GM12878 (cell line): Measurements from ENCODE around the gene APOO. TPM values are rescaled to one million over a fixed set of nuclear protein-coding genes. Genes with fewer than 3 reads are reported as not detected.

Source experiments
- ATAC-seq: fragments of 200-7000 bp; cut with Tn5 transposase; 3 replicates; pipeline ENCODE4 v1.9.1; 2020; ENCODE audit warnings: mild to moderate bottlenecking, moderate library complexity
- BruUV-seq: library from RNA; stranded (reverse); fragments of 400-500 nt; replicated peaks from 2 replicates; lab custom pipeline; 2021; lab: Mats Ljungman, UMichigan
- CTCF ChIA-PET: fragments of 300-600 bp; sonication (Branson Sonifier 250); formaldehyde crosslinking; extraction: SDS; loops from one replicate; lab custom pipeline; 2021; ENCODE audit warnings: inconsistent platforms; lab: Yijun Ruan, JAX
- POLR2A ChIA-PET: fragments of 350-600 bp; formaldehyde crosslinking; extraction: SDS; loops from one replicate; lab custom pipeline; 2021; ENCODE audit warnings: inconsistent platforms; lab: Charles Lee
- RAD21 ChIA-PET: fragments of 300-600 bp; sonication (Branson Sonifier 250); formaldehyde crosslinking; loops from one replicate; lab custom pipeline; 2023; ENCODE audit warnings: antibody characterized with exemption; ENCODE audit not compliant: unreplicated experiment; lab: Charles Lee
- SMC1A ChIA-PET: fragments of 300-600 bp; sonication (Branson Sonifier 250); formaldehyde crosslinking; loops from one replicate; lab custom pipeline; 2023; ENCODE audit not compliant: unreplicated experiment, uncharacterized antibody; lab: Charles Lee
- DNase-seq: peaks from one replicate; pipeline ENCODE4 v3.0.0-alpha.2; 2011; ENCODE audit warnings: low read depth, low spot score
- FAIRE-seq: peaks from 3 replicates; lab custom pipeline; 2011; peaks lifted over from hg19 to GRCh38; lab: Jason Lieb, UNC
- H2AFZ ChIP-seq: 2 replicates; pipeline ENCODE4 v1.6.0; 2011; ENCODE audit warnings: low read depth, low read length, control low read depth; ENCODE audit not compliant: control insufficient read depth
- H3K27ac ChIP-seq: 2 replicates; pipeline ENCODE4 v1.5.1; 2011; ENCODE audit warnings: control low read depth; ENCODE audit not compliant: control insufficient read depth, insufficient read depth
- H3K27me3 ChIP-seq, 2 experiments: replicated peaks in 1 of 2; 2 replicates each; pipeline versions ENCODE4 v1.6.0 to v1.6.1; 2011; ENCODE audit warnings: low read length in 1 of 2; ENCODE audit not compliant: control insufficient read depth in 2 of 2, insufficient read depth in 2 of 2
- H3K36me3 ChIP-seq, 2 experiments: 2 replicates each; pipeline ENCODE4 v1.5.1; 2011; ENCODE audit warnings: low read length in 1 of 2; ENCODE audit not compliant: control insufficient read depth in 2 of 2, insufficient read depth in 2 of 2
- H3K4me1 ChIP-seq: 2 replicates; pipeline ENCODE4 v1.6.1; 2011; ENCODE audit warnings: mild to moderate bottlenecking, low read length, moderate library complexity, mixed read lengths; ENCODE audit not compliant: control insufficient read depth, insufficient read depth
- H3K4me2 ChIP-seq: 2 replicates; pipeline ENCODE4 v1.6.0; 2011; ENCODE audit warnings: control low read depth; ENCODE audit not compliant: control insufficient read depth, insufficient read depth
- H3K4me3 ChIP-seq: fragments of 200-600 bp; sonication (generic); 2 replicates; pipeline ENCODE4 v1.5.1; 2016
- H3K79me2 ChIP-seq: 2 replicates; pipeline ENCODE4 v1.6.0; 2011; ENCODE audit warnings: low read length; ENCODE audit not compliant: control insufficient read depth, insufficient read depth
- H3K9ac ChIP-seq: 2 replicates; pipeline ENCODE4 v1.8.0; 2011; ENCODE audit warnings: low read length, control low read depth, mixed read lengths; ENCODE audit not compliant: control insufficient read depth, insufficient read depth
- H3K9me3 ChIP-seq: replicated peaks from 3 replicates; pipeline ENCODE4 v1.5.1; 2011; ENCODE audit warnings: mild to moderate bottlenecking, low read length; ENCODE audit not compliant: control insufficient read depth, insufficient read depth
- H4K20me1 ChIP-seq: 2 replicates; pipeline ENCODE4 v1.6.0; 2011; ENCODE audit not compliant: control insufficient read depth, insufficient read depth
- ATF7 ChIP-seq: fragments of 450-650 bp; IDR thresholded peaks from 2 replicates; pipeline ENCODE4 v1.6.1; 2016; ENCODE audit warnings: low read depth, mild to moderate bottlenecking
- BACH1 ChIP-seq: fragments of 450-650 bp; IDR thresholded peaks from 2 replicates; pipeline ENCODE4 v1.6.1; 2017; ENCODE audit warnings: mild to moderate bottlenecking, borderline replicate concordance
- CHD4 ChIP-seq: fragments of 200-600 bp; sonication (generic); IDR thresholded peaks from 2 replicates; pipeline ENCODE4 v1.6.1; 2016; ENCODE audit warnings: mild to moderate bottlenecking
- FOXM1 ChIP-seq: IDR thresholded peaks from 2 replicates; pipeline ENCODE4 v1.6.1; 2012; ENCODE audit warnings: low read depth, mild to moderate bottlenecking, inconsistent platforms, low read length, moderate library complexity
- HSF1 ChIP-seq: fragments of 150-350 bp; IDR thresholded peaks from 2 replicates; pipeline ENCODE4 v1.6.1; 2014; ENCODE audit warnings: mild to moderate bottlenecking, low read depth, low read length
- MLLT1 ChIP-seq: fragments of 450-650 bp; IDR thresholded peaks from 2 replicates; pipeline ENCODE4 v1.6.1; 2016; ENCODE audit warnings: mild to moderate bottlenecking
- NFYB ChIP-seq: IDR thresholded peaks from 2 replicates; pipeline ENCODE4 v1.6.1; 2011; ENCODE audit warnings: low read depth, mild to moderate bottlenecking, low read length, improper control_type of control experiment, moderate library complexity; ENCODE audit not compliant: insufficient read depth
- NR2C1 ChIP-seq: fragments of 450-650 bp; IDR thresholded peaks from 2 replicates; pipeline ENCODE4 v1.6.1; 2017; ENCODE audit warnings: antibody characterized with exemption, mild to moderate bottlenecking, moderate library complexity
- PKNOX1 ChIP-seq: fragments of 450-650 bp; IDR thresholded peaks from 2 replicates; pipeline ENCODE4 v1.6.1; 2016; ENCODE audit warnings: mild to moderate bottlenecking
- PML ChIP-seq: IDR thresholded peaks from 2 replicates; pipeline ENCODE4 v1.6.1; 2012; ENCODE audit warnings: low read length, inconsistent platforms
- POLR2A ChIP-seq: IDR thresholded peaks from 2 replicates; pipeline ENCODE4 v1.6.1; 2011; ENCODE audit warnings: low read depth, mild to moderate bottlenecking, low read length
- POLR2AphosphoS5 ChIP-seq: IDR thresholded peaks from 2 replicates; pipeline ENCODE4 v1.6.1; 2011; ENCODE audit warnings: mild to moderate bottlenecking, low read length, inconsistent platforms
- RCOR1 ChIP-seq: conservative IDR thresholded peaks from 2 replicates; pipeline ENCODE4 v1.6.1; 2012; ENCODE audit warnings: low read depth, low read length, improper control_type of control experiment
- SMAD1 ChIP-seq: fragments of 450-650 bp; IDR thresholded peaks from 2 replicates; pipeline ENCODE4 v1.6.1; 2018; ENCODE audit warnings: mild to moderate bottlenecking, low read depth; ENCODE audit not compliant: partially characterized antibody
- SMAD5 ChIP-seq: IDR thresholded peaks from 2 replicates; pipeline ENCODE4 v1.6.1; 2016; ENCODE audit warnings: antibody characterized with exemption, low read depth
- TCF7 ChIP-seq: IDR thresholded peaks from 2 replicates; pipeline ENCODE4 v1.6.1; 2014; ENCODE audit warnings: antibody characterized with exemption, borderline replicate concordance
- ZNF384 ChIP-seq: IDR thresholded peaks from 2 replicates; pipeline ENCODE4 v1.6.1; 2012; ENCODE audit warnings: low read depth, mild to moderate bottlenecking, low read length, improper control_type of control experiment, borderline replicate concordance
- WGBS: methylation state at CpG from one replicate; pipeline ENCODE4 v1.1.6; 2016; ENCODE audit warnings: low lambda C conversion rate; ENCODE audit not compliant: insufficient replicate concordance, insufficient coverage; ENCODE audit errors: missing lambda C conversion rate; 5-methylcytosine and 5-hydroxymethylcytosine counted together
- in situ Hi-C: fragments of 300-500 bp; cut with MboI; formaldehyde crosslinking; loops from 9 replicates; pipeline ENCODE4 v1.14.3; 2018; ENCODE audit warnings: mixed read lengths
- intact Hi-C: fragments of 100-400 bp; cut with micrococcal nuclease; formaldehyde crosslinking; loops from one replicate; pipeline ENCODE4 v1.14.2; 2022; ENCODE audit not compliant: unreplicated experiment
- polyA plus RNA-seq, 11 experiments: library from polyadenylated mRNA; depleted of rRNA in 4 of 11; unstranded in 6 of 11; stranded (reverse) in 5 of 11; fragments of >200 nt; fragmentation: Nextera tagmentation in 4 of 11; fragmentation: Illumina TruSeq in 1 of 11; extraction: Ambion mirVana in 4 of 11; extraction: Trizol in 1 of 11; gene quantifications; 1 replicate in 1 of 11; 2 replicates in 10 of 11; pipeline versions ENCODE4 v1.2.1 to v1.2.3, GENCODE V29; 2011 to 2016; ENCODE audit warnings: inconsistent platforms in 2 of 11, missing spikeins in 2 of 11, low read depth in 1 of 11
- total RNA-seq, 4 experiments: library from RNA; depleted of rRNA in 3 of 4; stranded (reverse); fragments of >200 nt in 3 of 4; fragmentation: Illumina TruSeq in 1 of 4; extraction: Trizol in 1 of 4; gene quantifications; 2 replicates each; pipeline versions ENCODE4 v1.2.1 to v1.2.3, GENCODE V29; 2013 to 2021

The APOO gene
- total and polyA plus RNA-seq, 10 of the 15 experiments (the other 5 are each of a cell fraction or from before 2014, with no cell fraction given), result 20.7 to 68.7 (median 35.5) TPM

- no peak for DNase-seq
- Histone ChIP-seq H3K27me3 (no peaks in the 10 kb centered on the region), H3K4me1 (no peaks in the 10 kb centered on the region), H2AFZ (no peak overlapping the region), H3K27ac (no peak overlapping the region)
- SMC1A ChIA-PET, result interaction anchor here (0.6 to 6.8 kb wide), 4 partner anchors 82 to 237 kb away, joined by 3 to 82 read pairs (median 4); no protein-coding TSS in a partner anchor
- CTCF ChIA-PET, result interaction anchor here (2.5 to 5.7 kb wide), 2 partner anchors 11 to 117 kb away, joined by 14 to 123 read pairs; no protein-coding TSS in a partner anchor
- 54% methylated on average over 8 of the region's 8 CpGs for WGBS
- in situ Hi-C loops, result loop anchor here (5.0 kb wide), 1 partner anchor 118 kb away; no protein-coding TSS in a partner anchor
- TF ChIP-seq TCF7, result no peak
- TF ChIP-seq POLR2AphosphoS5, result peak; percentile 85
- TF ChIP-seq FOXM1, result no peak
- peak; percentile 8 for TF ChIP-seq SMAD1
- peak; percentile 17; the same call in 1 of the 2 replicates for TF ChIP-seq PKNOX1
- TF ChIP-seq PML, result no peak
- no peak for TF ChIP-seq SMAD5
- no peak for TF ChIP-seq RCOR1
- peak; percentile 32; the same call in 1 of the 2 replicates for TF ChIP-seq BACH1
- 0 out of 2 replicates have a peak, but pooled peaks have one; percentile 9 for TF ChIP-seq MLLT1
- no peak for TF ChIP-seq CHD4
- TF ChIP-seq NR2C1, result no peak
- peak; percentile 50; the same call in 1 of the 2 replicates for TF ChIP-seq POLR2A
- TF ChIP-seq HSF1, result no peak
- TF ChIP-seq ATF7, result no peak
- peak; percentile 91 for TF ChIP-seq ZNF384
- peak; percentile 44; the same call in 1 of the 2 replicates for TF ChIP-seq NFYB
- TF ChIP-seq, all 136 proteins: peak for 8
- Histone ChIP-seq H3K4me3 (peak overlapping the region; percentile 68), H3K4me2 (peak overlapping the region; percentile 45), H4K20me1 (no peaks in the 10 kb centered on the region), H3K9me3 (no peaks in the 10 kb centered on the region; the same call in 2 of the 3 replicates), H3K79me2 (peaks cover 9% of the 10 kb centered on the region), H3K36me3 (no peaks in the 10 kb centered on the region), H3K9ac (no peak overlapping the region)
- intact Hi-C loops, result loop anchor here (10.0 kb wide), 1 partner anchor 270 kb away; the partner anchor contains the start of gene EIF2S3
- ATAC-seq, result peak; percentile 7
- RAD21 ChIA-PET, result interaction anchor here (0.7 to 5.7 kb wide), 4 partner anchors 29 to 269 kb away, joined by 3 to 96 read pairs (median 13); partner anchors contain the start of gene EIF2S3
- FAIRE-seq, result no peak
- BruUV-seq, result no TSS peak
- POLR2A ChIA-PET, result interaction anchor here (0.6 to 3.3 kb wide), 9 partner anchors 8 to 377 kb away, joined by 3 to 26 read pairs (median 4); partner anchors contain the start of gene ACOT9
Observed at GRCh38 chrX:23784470-23785331, 123.0 kb downstream of the APOO start.
